ENCODE data around the gene TOX2.

TOX2 gene

GRCh38 chr20:43954704-43955061 is 40.0 kb downstream of the TOX2 start:
- Mint-ChIP-seq H3K4me1 (peaks cover 16% of the 10 kb centered on the region), H3K36me3 (ENCODE audit: low read depth) (no peaks in the 10 kb centered on the region), H3K27ac (no peak overlapping the region), H3K4me3 (no peak overlapping the region), H3K9me3 (no peaks in the 10 kb centered on the region), H3K27me3 (ENCODE audit: low read depth, poor library complexity) (peaks cover 11% of the 10 kb centered on the region)
- no peak for DNase-seq
- no peak for TF ChIP-seq CTCF (IDR thresholded peaks at IDR 0.05)

- no peaks in the 10 kb centered on the region for H3K9me3 Mint-ChIP-seq
- DNase-seq: no peak
- no peak overlapping the region for H3K27ac Mint-ChIP-seq
These were observed 40.6 kb downstream of the TOX2 start for GRCh38 chr20:43955062-43955749.

GRCh38 chr20:43955750-43956191 is 41.1 kb downstream of the TOX2 start:
- H3K27me3 Mint-ChIP-seq (ENCODE audit: low read depth, poor library complexity): peaks cover 11% of the 10 kb centered on the region
- no peak overlapping the region for H3K4me3 Mint-ChIP-seq
- no peak for DNase-seq
- peaks cover 7% of the 10 kb centered on the region for H3K4me1 Mint-ChIP-seq
- TF ChIP-seq CTCF (IDR thresholded peaks at IDR 0.05): no peak
- H3K27ac Mint-ChIP-seq: no peak overlapping the region
- H3K9me3 Mint-ChIP-seq: no peaks in the 10 kb centered on the region
- H3K36me3 Mint-ChIP-seq (ENCODE audit: low read depth): no peaks in the 10 kb centered on the region

More at GRCh38 chr20:43955062-43955749, 40.6 kb downstream of the TOX2 start:
- no peaks in the 10 kb centered on the region for H3K36me3 Mint-ChIP-seq (ENCODE audit: low read depth)
- H3K4me3 Mint-ChIP-seq: no peak overlapping the region
- peaks cover 12% of the 10 kb centered on the region for H3K4me1 Mint-ChIP-seq
- no peak for TF ChIP-seq CTCF (IDR thresholded peaks at IDR 0.05)
- H3K27me3 Mint-ChIP-seq (ENCODE audit: low read depth, poor library complexity): peaks cover 11% of the 10 kb centered on the region

GRCh38 chr20:43957392-43957791 is 42.7 kb downstream of the TOX2 start:
- H3K27me3 Mint-ChIP-seq (ENCODE audit: low read depth, poor library complexity): peaks cover 16% of the 10 kb centered on the region
- H3K9me3 Mint-ChIP-seq: no peaks in the 10 kb centered on the region
- no peak overlapping the region for H3K27ac Mint-ChIP-seq
- DNase-seq: no peak
- H3K4me1 Mint-ChIP-seq: peaks cover 13% of the 10 kb centered on the region
- TF ChIP-seq CTCF (IDR thresholded peaks at IDR 0.05): no peak
- no peaks in the 10 kb centered on the region for H3K36me3 Mint-ChIP-seq (ENCODE audit: low read depth)
- no peak overlapping the region for H3K4me3 Mint-ChIP-seq

GRCh38 chr20:43958626-43959025 is 44.0 kb downstream of the TOX2 start:
- no peaks in the 10 kb centered on the region for H3K36me3 Mint-ChIP-seq (ENCODE audit: low read depth)
- H3K4me3 Mint-ChIP-seq: no peak overlapping the region
- no peak for DNase-seq
- no peak overlapping the region for H3K27ac Mint-ChIP-seq
- TF ChIP-seq CTCF (IDR thresholded peaks at IDR 0.05): no peak
- H3K9me3 Mint-ChIP-seq: no peaks in the 10 kb centered on the region
- H3K27me3 Mint-ChIP-seq (ENCODE audit: low read depth, poor library complexity): peaks cover 13% of the 10 kb centered on the region
- H3K4me1 Mint-ChIP-seq: peaks cover 13% of the 10 kb centered on the region
